Liver (tissue), 9 donors: ENCODE measurements around the gene PPP4R4. TPM values are rescaled to one million over a fixed set of nuclear protein-coding genes. Genes with fewer than 3 reads are reported as not detected.

Experiments used
- DNase-seq: peaks from one replicate; pipeline ENCODE4 v3.0.0-alpha.2; 2017; ENCODE audit warnings: low spot score
- H3K27ac ChIP-seq, 2 donors: one replicate each; pipeline ENCODE4 v1.7.0; 2013; ENCODE audit warnings: inconsistent platforms in 2 of 2, low read length in 2 of 2, control low read depth in 1 of 2, low read depth in 1 of 2, mild to moderate bottlenecking in 1 of 2
- H3K27me3 ChIP-seq, 4 donors: one replicate each; pipeline versions ENCODE4 v1.6.1 to v1.7.0; 2013; ENCODE audit warnings: low read length in 3 of 4, inconsistent platforms in 1 of 4, mild to moderate bottlenecking in 1 of 4, moderate library complexity in 1 of 4; ENCODE audit not compliant: control insufficient read depth in 4 of 4, insufficient read depth in 4 of 4
- H3K36me3 ChIP-seq, 4 donors: one replicate each; pipeline versions ENCODE4 v1.6.1 to v1.7.0; 2013; ENCODE audit warnings: low read length in 3 of 4, mild to moderate bottlenecking in 3 of 4, low read depth in 1 of 4, moderate library complexity in 1 of 4; ENCODE audit not compliant: control insufficient read depth in 4 of 4, insufficient read depth in 3 of 4
- H3K4me1 ChIP-seq, 4 donors: one replicate each; pipeline versions ENCODE4 v1.6.1 to v1.7.0; 2013; ENCODE audit warnings: low read length in 3 of 4, mild to moderate bottlenecking in 3 of 4, moderate library complexity in 1 of 4; ENCODE audit not compliant: control insufficient read depth in 4 of 4, insufficient read depth in 4 of 4
- H3K4me3 ChIP-seq, 3 donors: one replicate each; pipeline versions ENCODE4 v1.6.1 to v1.7.0; 2013; ENCODE audit warnings: low read length in 3 of 3, control low read depth in 1 of 3, low read depth in 1 of 3, mild to moderate bottlenecking in 1 of 3
- H3K9ac ChIP-seq, 2 donors: one replicate each; pipeline ENCODE4 v1.7.0; 2013; ENCODE audit warnings: low read length in 2 of 2, mild to moderate bottlenecking in 2 of 2, moderate library complexity in 2 of 2, control low read depth in 1 of 2, low read depth in 1 of 2
- H3K9me3 ChIP-seq, 4 donors: one replicate each; pipeline versions ENCODE4 v1.6.1 to v1.7.0; 2013; ENCODE audit warnings: low read length in 3 of 4; ENCODE audit not compliant: control insufficient read depth in 4 of 4
- EGR1 ChIP-seq, 2 donors: IDR thresholded peaks; 2 replicates each; pipeline ENCODE4 v1.6.1; 2016 to 2018; ENCODE audit warnings: antibody characterized with exemption in 2 of 2, low read depth in 2 of 2
- FOXA1 ChIP-seq: IDR thresholded peaks from 2 replicates; pipeline ENCODE4 v1.6.1; 2016; ENCODE audit warnings: antibody characterized with exemption
- FOXA2 ChIP-seq: IDR thresholded peaks from 2 replicates; pipeline ENCODE4 v1.6.1; 2016; ENCODE audit warnings: antibody characterized with exemption
- GABPA ChIP-seq, 2 donors: IDR thresholded peaks in 1 of 2; conservative IDR thresholded peaks in 1 of 2; 2 replicates each; pipeline ENCODE4 v1.6.1; 2016; ENCODE audit warnings: antibody characterized with exemption in 2 of 2, mild to moderate bottlenecking in 1 of 2, moderate library complexity in 1 of 2
- HNF4A ChIP-seq, 2 donors: conservative IDR thresholded peaks; 2 replicates each; pipeline ENCODE4 v1.6.1; 2016; ENCODE audit warnings: antibody characterized with exemption in 2 of 2, mild to moderate bottlenecking in 2 of 2
- HNF4G ChIP-seq: IDR thresholded peaks from 2 replicates; pipeline ENCODE4 v1.6.1; 2016; ENCODE audit warnings: antibody characterized with exemption
- JUND ChIP-seq, 2 donors: IDR thresholded peaks; 2 replicates each; pipeline ENCODE4 v1.6.1; 2016; ENCODE audit warnings: antibody characterized with exemption in 2 of 2
- MAX ChIP-seq: IDR thresholded peaks from 2 replicates; pipeline ENCODE4 v1.6.1; 2016; ENCODE audit warnings: antibody characterized with exemption
- NR2F2 ChIP-seq: IDR thresholded peaks from 2 replicates; pipeline ENCODE4 v1.6.1; 2016; ENCODE audit warnings: antibody characterized with exemption
- RAD21 ChIP-seq, 2 donors: IDR thresholded peaks; 2 replicates each; pipeline ENCODE4 v1.6.1; 2016; ENCODE audit warnings: antibody characterized with exemption in 2 of 2, mild to moderate bottlenecking in 2 of 2
- REST ChIP-seq: IDR thresholded peaks from 2 replicates; pipeline ENCODE4 v1.6.1; 2016; ENCODE audit warnings: antibody characterized with exemption, mild to moderate bottlenecking
- RXRA ChIP-seq, 2 donors: IDR thresholded peaks; 2 replicates each; pipeline ENCODE4 v1.6.1; 2017 to 2018; ENCODE audit warnings: antibody characterized with exemption in 2 of 2, mild to moderate bottlenecking in 1 of 2
- SP1 ChIP-seq: IDR thresholded peaks from 2 replicates; pipeline ENCODE4 v1.6.1; 2018; ENCODE audit warnings: antibody characterized with exemption, mild to moderate bottlenecking
- TAF1 ChIP-seq: conservative IDR thresholded peaks from 2 replicates; pipeline ENCODE4 v1.6.1; 2016; ENCODE audit warnings: antibody characterized with exemption, mild to moderate bottlenecking
- YY1 ChIP-seq: IDR thresholded peaks from 2 replicates; pipeline ENCODE4 v1.6.1; 2016; ENCODE audit warnings: antibody characterized with exemption, mild to moderate bottlenecking
- ZBTB33 ChIP-seq: IDR thresholded peaks from 2 replicates; pipeline ENCODE4 v1.6.1; 2016; ENCODE audit warnings: antibody characterized with exemption
- WGBS: extraction: QIAGEN DNeasy Blood & Tissue Kit; methylation state at CpG from one replicate; pipeline ENCODE4 v1.1.7; 2013; 5-methylcytosine and 5-hydroxymethylcytosine counted together
- polyA plus RNA-seq, 2 donors: library from polyadenylated mRNA; stranded (reverse) in 1 of 2; unstranded in 1 of 2; fragments of 200-250 nt in 1 of 2; fragments of >200 nt in 1 of 2; fragmentation: Nextera tagmentation in 1 of 2; extraction: Ambion mirVana in 1 of 2; gene quantifications; one replicate each; pipeline versions ENCODE4 v1.2.1 to v1.2.3, GENCODE V29; 2013 to 2015
- total RNA-seq, 2 donors: library from RNA; depleted of rRNA; stranded (reverse); fragments of >200 nt; gene quantifications; one replicate each; pipeline ENCODE4 v1.2.3, GENCODE V29; 2014
- TF ChIP-seq, protein P1 (sequence below): fragments of 150-350 bp; IDR thresholded peaks from 2 replicates; pipeline ENCODE4 v1.5.1; 2017; ENCODE audit warnings: improper control_type of control experiment, low read depth, low read length; ENCODE audit not compliant: missing input control
- TF ChIP-seq, protein P2 (sequence below): IDR thresholded peaks from 2 replicates; pipeline ENCODE4 v1.6.1; 2016; ENCODE audit warnings: antibody characterized with exemption
- donor health status: healthy.
- donor health status: healthy.
- donor health status: healthy.
- donor health status: healthy.
- donor health status: healthy.

Gene PPP4R4
- total and polyA plus RNA-seq, 4 donors: 0.52 to 2.4 (median 0.99) TPM

- Histone ChIP-seq H3K4me1 (peaks cover 5 to 17% (median 8%) of the 10 kb centered on the region in 4 donors), H3K36me3 (no peaks in the 10 kb centered on the region), H3K9ac (no peak overlapping the region), H3K9me3 (no peaks in the 10 kb centered on the region), H3K4me3 (no peak overlapping the region), H3K27me3 (no peaks in the 10 kb centered on the region), H3K27ac (no peak overlapping the region)
- WGBS: 86% methylated on average over 5 of the region's 5 CpGs
- TF ChIP-seq EGR1 (IDR thresholded peaks at IDR 0.05; ENCODE audit: low read depth in 2 of 2) (no peak), RXRA (IDR thresholded peaks at IDR 0.05) (no peak), REST (no peak), MAX (no peak), HNF4A (conservative IDR thresholded peaks at IDR 0.05) (no peak), HNF4G (no peak), TAF1 (no peak), FOXA2 (no peak), RAD21 (IDR thresholded peaks at IDR 0.05) (no peak), ZBTB33 (no peak), SP1 (no peak), JUND (IDR thresholded peaks at IDR 0.05) (no peak), NR2F2 (no peak), YY1 (no peak), GABPA (IDR thresholded peaks at IDR 0.05 in 1 of 2, conservative IDR thresholded peaks at IDR 0.05 in 1 of 2) (no peak), FOXA1 (no peak)
- TF ChIP-seq, protein P1, sequence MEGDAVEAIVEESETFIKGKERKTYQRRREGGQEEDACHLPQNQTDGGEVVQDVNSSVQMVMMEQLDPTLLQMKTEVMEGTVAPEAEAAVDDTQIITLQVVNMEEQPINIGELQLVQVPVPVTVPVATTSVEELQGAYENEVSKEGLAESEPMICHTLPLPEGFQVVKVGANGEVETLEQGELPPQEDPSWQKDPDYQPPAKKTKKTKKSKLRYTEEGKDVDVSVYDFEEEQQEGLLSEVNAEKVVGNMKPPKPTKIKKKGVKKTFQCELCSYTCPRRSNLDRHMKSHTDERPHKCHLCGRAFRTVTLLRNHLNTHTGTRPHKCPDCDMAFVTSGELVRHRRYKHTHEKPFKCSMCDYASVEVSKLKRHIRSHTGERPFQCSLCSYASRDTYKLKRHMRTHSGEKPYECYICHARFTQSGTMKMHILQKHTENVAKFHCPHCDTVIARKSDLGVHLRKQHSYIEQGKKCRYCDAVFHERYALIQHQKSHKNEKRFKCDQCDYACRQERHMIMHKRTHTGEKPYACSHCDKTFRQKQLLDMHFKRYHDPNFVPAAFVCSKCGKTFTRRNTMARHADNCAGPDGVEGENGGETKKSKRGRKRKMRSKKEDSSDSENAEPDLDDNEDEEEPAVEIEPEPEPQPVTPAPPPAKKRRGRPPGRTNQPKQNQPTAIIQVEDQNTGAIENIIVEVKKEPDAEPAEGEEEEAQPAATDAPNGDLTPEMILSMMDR: no peak
- TF ChIP-seq, protein P2, sequence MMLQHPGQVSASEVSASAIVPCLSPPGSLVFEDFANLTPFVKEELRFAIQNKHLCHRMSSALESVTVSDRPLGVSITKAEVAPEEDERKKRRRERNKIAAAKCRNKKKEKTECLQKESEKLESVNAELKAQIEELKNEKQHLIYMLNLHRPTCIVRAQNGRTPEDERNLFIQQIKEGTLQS: no peak
- DNase-seq: no peak
Measured at GRCh38 chr14:94172545-94172944, 1.6 kb upstream of the PPP4R4 start.
